GM23338 (cell line): ENCODE data around the gene PNPLA1. TPM values are rescaled to one million over a fixed set of nuclear protein-coding genes. Genes with fewer than 3 reads are reported as not detected.

ENCODE experiments used
- ATAC-seq: fragments of 200-7000 bp; cut with Tn5 transposase; 3 replicates; pipeline ENCODE4 v1.9.1; 2020
- DNase-seq: peaks from one replicate; pipeline ENCODE4 v3.0.0-alpha.2; 2015; ENCODE audit warnings: low spot score
- H2AFZ ChIP-seq: fragments of 200-600 bp; sonication (generic); 2 replicates; pipeline ENCODE4 v1.8.0; 2016; ENCODE audit warnings: antibody characterized with exemption, mild to moderate bottlenecking, moderate library complexity
- H3F3A ChIP-seq: fragments of 200-600 bp; sonication (generic); replicated peaks from 2 replicates; pipeline ENCODE4 v1.8.0; 2017; ENCODE audit warnings: antibody characterized with exemption, mixed run types, low read depth
- H3K27ac ChIP-seq: fragments of 200-600 bp; sonication (generic); 2 replicates; pipeline ENCODE4 v1.6.1; 2016; ENCODE audit warnings: low read depth
- H3K27me3 ChIP-seq: fragments of 200-600 bp; sonication (generic); 2 replicates; pipeline ENCODE4 v1.8.0; 2016; ENCODE audit warnings: mild to moderate bottlenecking, mixed run types, moderate library complexity; ENCODE audit not compliant: insufficient read depth
- H3K36me3 ChIP-seq: fragments of 200-600 bp; sonication (generic); 2 replicates; pipeline ENCODE4 v1.8.0; 2016; ENCODE audit warnings: mild to moderate bottlenecking; ENCODE audit not compliant: insufficient read depth
- H3K4me1 ChIP-seq: fragments of 200-600 bp; sonication (generic); 2 replicates; pipeline ENCODE4 v1.8.0; 2016; ENCODE audit warnings: mild to moderate bottlenecking, moderate library complexity; ENCODE audit not compliant: insufficient read depth
- H3K4me2 ChIP-seq: fragments of 200-600 bp; sonication (generic); 2 replicates; pipeline ENCODE4 v1.7.1; 2017; ENCODE audit warnings: mixed run types
- H3K4me3 ChIP-seq: fragments of 200-600 bp; sonication (generic); 2 replicates; pipeline ENCODE4 v1.6.1; 2016; ENCODE audit warnings: mixed run types
- H3K79me2 ChIP-seq: fragments of 200-600 bp; sonication (generic); replicated peaks from 2 replicates; pipeline ENCODE4 v1.8.0; 2017; ENCODE audit warnings: mild to moderate bottlenecking; ENCODE audit not compliant: insufficient read depth
- H3K9me2 ChIP-seq: fragments of 200-600 bp; sonication (generic); 2 replicates; pipeline ENCODE4 v1.8.0; 2017; ENCODE audit not compliant: insufficient read depth
- H4K20me1 ChIP-seq: fragments of 200-600 bp; sonication (generic); replicated peaks from 2 replicates; pipeline ENCODE4 v1.8.0; 2017; ENCODE audit warnings: mild to moderate bottlenecking; ENCODE audit not compliant: insufficient read depth
- H3K27ac Mint-ChIP-seq: 2 replicates; pipeline ENCODE4 v1.8.0; 2020; ENCODE audit warnings: inconsistent platforms, mild to moderate bottlenecking, moderate library complexity, mixed read lengths
- H3K27me3 Mint-ChIP-seq: 3 replicates; pipeline ENCODE4 v1.8.0; 2022; ENCODE audit warnings: low read depth, mild to moderate bottlenecking, moderate library complexity, mixed read lengths, inconsistent platforms; ENCODE audit not compliant: insufficient read depth, poor library complexity
- H3K36me3 Mint-ChIP-seq: 3 replicates; pipeline ENCODE4 v1.8.0; 2021; ENCODE audit warnings: low read depth, mild to moderate bottlenecking, inconsistent platforms, moderate library complexity, mixed read lengths
- H3K4me1 Mint-ChIP-seq: 3 replicates; pipeline ENCODE4 v1.8.0; 2020; ENCODE audit warnings: mild to moderate bottlenecking, inconsistent platforms, mixed read lengths
- H3K4me3 Mint-ChIP-seq: 3 replicates; pipeline ENCODE4 v1.8.0; 2021; ENCODE audit warnings: moderate library complexity, mild to moderate bottlenecking, inconsistent platforms, mixed read lengths
- H3K9me3 Mint-ChIP-seq: 3 replicates; pipeline ENCODE4 v1.8.0; 2020; ENCODE audit warnings: moderate library complexity, mild to moderate bottlenecking, inconsistent platforms, mixed read lengths
- POLR2AphosphoS5 ChIP-seq: IDR thresholded peaks from 2 replicates; pipeline ENCODE4 v1.6.1; 2016; ENCODE audit warnings: antibody characterized with exemption, low read depth
- STAT1 ChIP-seq: IDR thresholded peaks from one replicate; pipeline ENCODE4 v1.6.1; 2016; ENCODE audit warnings: antibody characterized with exemption; ENCODE audit not compliant: unreplicated experiment
- ZNF462 ChIP-seq: fragments of 250-450 bp; sonication (Bioruptor Pico); IDR thresholded peaks from 2 replicates; pipeline ENCODE4 v1.5.0; 2020; ENCODE audit warnings: mild to moderate bottlenecking, moderate library complexity
- polyA plus RNA-seq: library from polyadenylated mRNA; unstranded; fragments of >200 nt; fragmentation: Nextera tagmentation; extraction: Ambion mirVana; gene quantifications from 2 replicates; pipeline ENCODE4 v1.2.1, GENCODE V29; 2016
- total RNA-seq: library from RNA; depleted of rRNA; stranded (reverse); fragments of >200 nt; shearing (Covaris generic); gene quantifications from 2 replicates; pipeline ENCODE4 v1.2.3, GENCODE V29; 2014
- TF ChIP-seq, protein P1 (sequence below): IDR thresholded peaks from 2 replicates; pipeline ENCODE4 v1.6.1; 2016; ENCODE audit warnings: antibody characterized with exemption

PNPLA1 gene
- total and polyA plus RNA-seq, 2 experiments from 2014 or later, result not detected

DNA sequence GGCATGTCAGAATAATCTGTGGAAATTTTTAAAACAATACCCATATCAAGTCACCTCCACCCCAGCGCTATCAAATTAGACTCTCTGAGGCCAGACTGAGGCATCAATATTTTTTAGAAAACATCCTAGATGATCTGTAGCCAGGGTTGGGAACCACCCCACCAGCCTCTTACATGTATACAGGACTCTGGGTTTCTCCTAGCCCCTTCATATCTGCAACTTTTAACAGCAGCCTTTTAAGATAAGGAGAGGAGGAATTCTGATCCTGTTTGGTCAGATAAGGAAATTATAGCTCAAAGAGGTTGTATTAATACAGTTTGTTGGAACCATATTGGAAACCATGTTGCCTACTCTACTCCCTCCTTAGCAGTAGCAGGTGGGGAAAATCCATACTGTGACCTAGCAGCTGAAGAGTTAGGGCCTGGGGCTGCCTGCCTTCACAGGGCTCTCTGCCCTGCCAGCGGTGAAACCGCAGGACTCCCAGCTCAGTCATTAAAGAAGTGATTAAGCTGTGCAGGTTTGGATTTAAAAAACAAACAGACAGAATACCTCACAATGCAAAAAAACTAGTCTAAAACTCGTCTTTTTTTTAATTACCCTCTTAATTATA, 43.3 kb upstream of the PNPLA1 start:
- no peak for ATAC-seq
- DNase-seq, result no peak
- no peak for TF ChIP-seq ZNF462 (CRISPR knock-in tag)
- TF ChIP-seq, protein P1, sequence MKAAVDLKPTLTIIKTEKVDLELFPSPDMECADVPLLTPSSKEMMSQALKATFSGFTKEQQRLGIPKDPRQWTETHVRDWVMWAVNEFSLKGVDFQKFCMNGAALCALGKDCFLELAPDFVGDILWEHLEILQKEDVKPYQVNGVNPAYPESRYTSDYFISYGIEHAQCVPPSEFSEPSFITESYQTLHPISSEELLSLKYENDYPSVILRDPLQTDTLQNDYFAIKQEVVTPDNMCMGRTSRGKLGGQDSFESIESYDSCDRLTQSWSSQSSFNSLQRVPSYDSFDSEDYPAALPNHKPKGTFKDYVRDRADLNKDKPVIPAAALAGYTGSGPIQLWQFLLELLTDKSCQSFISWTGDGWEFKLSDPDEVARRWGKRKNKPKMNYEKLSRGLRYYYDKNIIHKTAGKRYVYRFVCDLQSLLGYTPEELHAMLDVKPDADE, result no peak
- no peak for TF ChIP-seq POLR2AphosphoS5
- TF ChIP-seq STAT1, result no peak
- no peaks in the 10 kb centered on the region for H3K79me2 ChIP-seq
- no peaks in the 10 kb centered on the region for H3F3A ChIP-seq
- H3K4me3 ChIP-seq, result no peak overlapping the region
- H3K4me1 ChIP-seq, result no peaks in the 10 kb centered on the region
- no peaks in the 10 kb centered on the region for H3K27me3 Mint-ChIP-seq
- H3K27ac Mint-ChIP-seq, result no peak overlapping the region
- H3K4me2 ChIP-seq, result no peak overlapping the region
- peaks cover 8% of the 10 kb centered on the region; the same call in 1 of the 2 replicates for H4K20me1 ChIP-seq
- no peaks in the 10 kb centered on the region for H3K27me3 ChIP-seq
- H3K36me3 Mint-ChIP-seq, result peaks cover 60% of the 10 kb centered on the region
- no peak overlapping the region for H3K27ac ChIP-seq
- H3K9me3 Mint-ChIP-seq, result no peaks in the 10 kb centered on the region
- no peak overlapping the region for H3K4me3 Mint-ChIP-seq
- no peak overlapping the region for H2AFZ ChIP-seq
- no peaks in the 10 kb centered on the region for H3K9me2 ChIP-seq
- no peaks in the 10 kb centered on the region for H3K4me1 Mint-ChIP-seq
- H3K36me3 ChIP-seq, result peaks cover 22% of the 10 kb centered on the region
